HCEC 1CT (cell line): Measurements from ENCODE around the gene ARHGEF28.
A peak's percentile ranks its signal among the peaks of the same experiment; 100 is the strongest.

Experiments
- DNase-seq: peaks from one replicate; pipeline ENCODE4 v3.0.0-alpha.2; 2017

Gene ARHGEF28

GRCh38 chr5:73663161-73663859 lies 37.3 kb downstream of the ARHGEF28 start:
- no peak for DNase-seq

- DNase-seq = no peak
These were observed 37.9 kb downstream of the ARHGEF28 start for GRCh38 chr5:73663860-73664240.

DNA sequence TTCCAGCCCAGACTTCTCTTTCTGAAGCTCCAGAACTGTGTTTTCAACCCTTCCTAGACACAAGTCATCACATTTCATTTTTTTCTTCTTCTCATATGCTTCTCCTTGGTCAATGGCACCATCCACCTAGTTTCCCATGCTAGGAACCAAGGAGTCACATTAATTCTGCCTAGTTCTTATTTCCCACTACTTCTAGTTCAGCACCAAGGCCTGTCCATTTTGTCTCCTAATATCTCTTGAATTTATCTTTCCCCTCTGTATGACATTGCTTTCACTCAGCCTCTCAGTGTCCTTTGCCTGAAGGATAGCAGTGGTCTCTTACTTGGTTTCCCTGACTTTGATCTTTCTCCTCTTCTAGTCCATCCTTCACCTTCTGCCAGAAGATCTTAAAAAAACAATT lies 38.8 kb downstream of the ARHGEF28 start:
- DNase-seq = no peak

GRCh38 chr5:73666891-73667290 lies 40.9 kb downstream of the ARHGEF28 start:
- DNase-seq = no peak

DNA sequence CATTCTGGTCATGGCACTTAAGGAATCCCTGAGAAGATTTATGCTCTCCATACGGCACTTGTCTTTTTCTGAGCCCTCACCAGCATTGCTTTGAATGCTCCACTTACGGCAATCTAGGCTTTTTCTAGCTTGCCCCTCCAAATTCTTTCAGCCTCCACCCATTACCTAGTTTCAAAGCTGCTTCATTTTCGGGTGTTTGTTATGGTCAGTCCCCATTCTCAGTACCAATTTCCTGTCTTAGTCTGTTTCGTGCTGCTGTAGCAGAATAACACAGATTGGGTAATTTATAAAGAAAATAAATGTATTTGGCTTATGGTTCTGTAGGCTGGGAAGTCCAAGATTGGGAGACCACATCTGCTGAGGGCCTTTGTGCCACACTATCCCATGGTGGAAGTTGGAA lies 42.0 kb downstream of the ARHGEF28 start:
- DNase-seq = no peak

DNA sequence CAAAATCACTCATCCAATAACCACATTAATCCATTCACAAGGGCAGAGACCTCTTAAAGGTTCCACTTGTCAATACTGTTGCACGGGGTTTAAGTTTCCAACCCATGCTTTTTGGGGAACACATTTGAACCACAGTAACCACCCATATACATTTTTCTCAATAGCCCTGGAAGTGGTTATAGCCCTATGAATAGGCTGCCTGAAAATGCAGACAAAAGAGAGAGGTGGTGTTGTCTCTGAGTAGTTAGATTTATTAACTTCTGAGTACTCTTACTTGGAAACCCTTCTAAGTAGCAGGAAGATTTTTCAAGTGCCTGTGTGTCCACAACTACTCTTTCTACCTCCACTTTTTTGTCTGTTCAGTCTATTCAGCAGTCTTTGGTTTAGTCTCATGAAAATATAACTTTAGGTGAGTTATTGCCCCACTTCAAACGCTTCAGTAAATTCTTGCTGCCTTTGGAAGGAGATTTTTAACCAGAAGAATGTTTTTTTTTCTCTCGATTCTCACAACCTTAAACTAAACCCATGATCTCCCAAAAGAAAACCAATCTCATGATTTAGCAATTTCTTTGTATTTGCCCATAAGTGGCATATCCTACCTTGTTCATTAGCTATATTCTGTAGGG lies 42.6 kb downstream of the ARHGEF28 start:
- DNase-seq = no peak

DNA sequence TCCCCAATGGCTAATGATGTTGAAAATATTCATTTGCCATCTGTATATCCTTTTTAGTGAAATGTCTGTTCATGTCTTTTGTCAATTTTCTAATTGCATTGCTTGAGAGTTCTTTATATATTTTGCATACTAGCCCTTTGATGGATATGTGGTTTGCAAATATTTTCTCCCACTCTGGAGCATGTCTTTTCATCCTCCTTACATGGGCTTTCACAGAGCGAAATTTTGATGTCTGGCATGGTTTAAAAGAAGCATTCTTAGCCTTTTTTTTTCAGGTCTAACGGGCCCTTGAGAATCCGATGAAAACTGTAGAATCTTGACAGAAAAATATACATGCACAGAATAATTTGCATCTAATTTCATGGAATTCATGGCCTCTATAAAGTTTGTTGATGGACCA lies 44.7 kb downstream of the ARHGEF28 start:
- no peak for DNase-seq

DNA sequence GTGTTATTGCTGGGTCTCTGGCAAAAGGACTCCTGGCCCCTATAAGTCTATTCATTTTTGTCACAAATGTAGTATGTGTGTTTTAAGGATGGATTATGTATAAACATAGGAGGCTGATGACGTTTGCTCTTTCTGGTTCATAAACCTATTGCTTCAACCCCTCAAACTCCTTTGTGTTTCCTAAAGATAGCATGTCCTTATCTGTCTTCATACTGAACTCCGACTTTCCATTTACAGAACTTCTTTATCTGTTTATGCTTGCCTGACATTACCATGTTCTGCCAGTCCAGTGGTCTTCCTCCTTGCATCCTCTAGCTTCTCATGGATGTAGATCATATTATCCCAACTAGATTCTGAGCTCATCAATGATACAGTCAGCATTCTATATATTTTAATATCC lies 46.1 kb downstream of the ARHGEF28 start:
- DNase-seq = no peak

- DNase-seq = peak; percentile 90
These were observed 47.2 kb downstream of the ARHGEF28 start for GRCh38 chr5:73673161-73673591.

GRCh38 chr5:73674669-73675004 lies 48.6 kb downstream of the ARHGEF28 start:
- DNase-seq = peak; percentile 36

DNA sequence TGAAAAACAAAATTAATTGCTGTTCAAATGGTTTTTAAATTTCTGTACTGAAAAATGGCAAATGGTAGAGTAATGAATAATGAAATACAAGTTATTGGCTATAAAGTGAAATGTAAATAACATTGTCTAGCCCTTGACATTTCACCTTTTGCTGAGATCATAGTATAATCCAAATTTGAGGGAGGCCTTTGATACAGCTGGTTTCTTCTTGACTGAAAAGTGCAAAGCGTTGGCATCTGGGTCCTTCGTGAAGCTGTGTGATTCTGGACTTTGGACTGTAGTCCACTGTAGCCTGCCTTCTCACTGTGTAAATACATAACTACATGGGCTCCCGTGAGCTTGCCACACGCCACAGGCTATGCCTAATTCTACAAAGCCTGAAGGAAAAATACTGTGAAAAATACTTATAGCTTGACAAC lies 52.3 kb downstream of the ARHGEF28 start:
- no peak for DNase-seq

DNA sequence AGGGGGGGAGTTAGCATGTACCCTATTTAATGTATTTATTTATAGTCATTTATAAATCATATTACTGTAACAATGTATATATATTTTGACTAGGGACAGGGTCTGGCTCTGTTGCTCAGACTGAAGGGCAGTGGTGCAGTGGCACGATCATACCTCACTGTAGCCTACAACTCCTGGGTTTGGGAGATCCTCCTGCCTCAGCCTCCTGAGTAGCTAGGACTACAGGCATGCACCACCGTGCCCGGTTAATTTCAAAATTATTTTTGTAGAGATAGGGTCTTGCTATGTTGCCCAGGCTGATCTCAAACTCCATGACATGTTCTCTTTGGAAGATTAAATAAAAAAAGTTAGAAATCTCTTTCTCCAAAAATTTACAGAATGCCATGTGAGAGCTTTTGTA lies 52.8 kb downstream of the ARHGEF28 start:
- DNase-seq = no peak

GRCh38 chr5:73682176-73682575 lies 56.2 kb downstream of the ARHGEF28 start:
- no peak for DNase-seq

GRCh38 chr5:73684691-73685090 lies 58.7 kb downstream of the ARHGEF28 start:
- DNase-seq = no peak

DNA sequence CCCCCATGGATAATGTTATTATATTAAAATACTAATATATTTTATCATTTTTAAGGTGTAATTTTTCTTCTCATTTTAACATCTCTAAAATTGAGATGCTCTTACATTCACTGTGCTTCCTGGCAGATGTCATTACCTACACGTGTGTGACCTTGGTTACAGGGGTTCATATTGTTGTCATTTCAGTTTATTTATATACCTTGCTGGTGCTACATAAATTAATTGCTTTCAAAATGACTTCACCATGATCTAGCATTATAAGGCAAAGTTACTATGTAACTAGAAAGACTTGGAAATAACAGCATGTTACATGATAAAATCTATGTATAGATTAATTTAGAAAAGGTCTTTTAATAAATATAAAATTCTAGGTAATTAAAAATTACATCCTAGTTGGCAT lies 60.9 kb downstream of the ARHGEF28 start:
- no peak for DNase-seq

- DNase-seq = no peak
These were observed 61.4 kb downstream of the ARHGEF28 start for GRCh38 chr5:73687357-73687756.

DNA sequence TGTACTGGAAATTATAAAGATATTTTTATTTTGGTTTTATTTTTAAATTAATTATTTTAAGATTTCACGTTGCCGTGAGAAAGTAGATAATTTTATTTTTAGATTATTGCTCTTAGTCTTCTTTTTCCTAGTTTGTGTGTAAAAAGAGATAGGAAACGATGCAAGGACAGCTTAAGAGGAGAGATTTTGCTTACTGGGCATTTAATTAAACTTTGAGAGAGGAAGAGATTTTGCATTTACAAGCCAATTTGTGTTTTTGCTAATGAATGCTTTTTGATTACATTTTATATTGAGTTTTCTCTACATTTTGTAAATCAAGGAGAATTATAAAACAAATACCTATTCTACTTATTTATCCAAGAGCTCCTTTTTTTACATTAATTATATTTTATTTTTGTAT lies 64.0 kb downstream of the ARHGEF28 start:
- DNase-seq = no peak

DNA sequence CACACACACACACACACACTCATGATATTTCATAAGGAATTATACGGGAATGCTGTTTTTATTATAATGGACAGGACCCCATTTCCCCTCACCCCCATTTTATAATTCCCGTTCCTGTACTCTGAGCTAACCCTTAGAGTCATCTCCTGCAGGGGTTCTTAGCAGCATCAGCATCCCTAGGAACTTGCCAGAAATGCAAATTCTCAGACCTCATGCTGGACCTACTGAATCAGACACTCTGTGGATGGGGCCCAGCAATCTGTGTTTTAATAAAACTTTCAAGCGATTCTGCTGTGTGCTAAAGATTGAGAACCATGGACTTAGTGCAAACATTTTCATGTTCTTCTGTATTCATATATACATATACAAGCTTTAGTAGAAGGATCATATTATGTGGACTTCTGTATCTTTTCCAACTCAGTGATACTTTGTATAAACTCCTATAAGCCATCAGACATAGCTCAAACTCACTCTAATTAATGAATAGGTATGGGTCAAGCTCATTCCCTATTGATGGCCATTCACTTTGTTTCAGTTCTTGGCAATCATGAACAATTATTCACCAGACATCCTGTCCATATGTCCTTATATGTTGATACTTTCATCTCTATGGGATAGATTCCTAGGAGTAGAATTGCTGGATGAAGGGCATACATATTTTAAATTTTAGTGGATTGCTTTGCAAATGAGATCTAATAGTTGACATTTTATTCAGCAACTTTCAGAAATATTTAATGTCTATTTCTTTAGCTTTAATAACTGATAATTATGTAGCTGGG lies 65.5 kb downstream of the ARHGEF28 start:
- DNase-seq = peak; percentile 53

- peak; percentile 91 for DNase-seq
These were observed 66.2 kb downstream of the ARHGEF28 start for GRCh38 chr5:73692166-73692640.

DNA sequence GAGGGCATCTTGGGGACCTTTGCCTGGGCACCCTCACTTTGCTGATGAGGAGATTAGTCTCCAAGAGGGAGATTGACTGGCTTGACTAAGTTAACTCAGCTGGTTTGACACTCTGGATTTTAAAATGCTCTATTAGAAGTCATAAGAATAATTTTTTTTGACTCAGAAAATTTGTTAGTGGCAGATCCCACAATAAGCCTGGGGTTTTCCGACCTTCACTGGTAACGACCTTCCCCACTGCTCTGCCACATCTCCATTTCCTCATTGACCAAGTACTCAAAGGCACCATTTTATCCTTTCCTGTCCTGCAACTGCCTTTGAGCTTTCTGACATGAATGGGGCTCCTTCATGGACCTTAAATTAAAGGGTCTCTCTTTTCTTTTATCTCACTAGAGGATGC lies 67.0 kb downstream of the ARHGEF28 start:
- DNase-seq = no peak

DNA sequence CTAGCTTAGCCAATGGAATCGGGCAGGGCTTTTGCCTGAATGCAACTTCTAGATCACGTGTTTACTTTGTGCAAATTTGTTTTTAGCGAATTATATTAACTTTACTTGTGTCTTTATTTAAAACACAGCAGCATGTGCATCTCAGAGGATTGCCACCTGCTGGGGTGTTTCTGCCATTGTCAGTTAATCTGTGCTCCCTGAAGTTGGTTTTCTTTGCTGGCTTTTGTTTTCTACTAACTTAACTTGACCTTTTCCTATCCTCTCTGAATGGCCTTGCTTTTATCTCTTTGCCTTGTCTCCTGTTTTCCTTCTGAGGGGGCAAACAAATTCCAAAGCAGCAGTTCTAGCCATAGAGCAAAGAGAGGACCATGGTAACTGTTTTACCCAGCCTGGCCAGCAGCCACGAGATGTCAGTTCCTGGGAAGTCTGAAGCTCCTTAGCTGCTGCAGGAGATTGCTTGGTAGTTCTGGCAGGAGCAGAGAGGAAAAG lies 67.6 kb downstream of the ARHGEF28 start:
- DNase-seq = peak; percentile 47

DNA sequence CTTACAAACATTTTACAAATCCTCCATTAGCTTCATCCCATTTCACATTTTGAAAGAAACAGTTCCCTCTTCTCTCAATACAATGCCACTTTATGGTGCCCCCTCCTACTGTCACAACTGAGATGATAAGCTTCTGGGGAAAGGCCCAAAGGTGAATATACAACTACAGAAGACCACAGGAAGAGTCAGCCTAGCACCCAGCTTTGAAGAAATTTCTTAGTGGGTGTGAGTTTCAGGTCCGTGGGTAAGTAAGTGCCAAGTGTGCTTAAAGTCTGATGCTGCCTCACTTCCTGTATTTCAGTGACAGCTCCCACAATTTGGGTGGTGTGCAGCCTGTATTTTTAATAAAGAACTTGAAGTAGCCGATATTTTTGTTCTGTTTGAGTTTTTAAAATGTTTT lies 68.1 kb downstream of the ARHGEF28 start:
- no peak for DNase-seq

DNA sequence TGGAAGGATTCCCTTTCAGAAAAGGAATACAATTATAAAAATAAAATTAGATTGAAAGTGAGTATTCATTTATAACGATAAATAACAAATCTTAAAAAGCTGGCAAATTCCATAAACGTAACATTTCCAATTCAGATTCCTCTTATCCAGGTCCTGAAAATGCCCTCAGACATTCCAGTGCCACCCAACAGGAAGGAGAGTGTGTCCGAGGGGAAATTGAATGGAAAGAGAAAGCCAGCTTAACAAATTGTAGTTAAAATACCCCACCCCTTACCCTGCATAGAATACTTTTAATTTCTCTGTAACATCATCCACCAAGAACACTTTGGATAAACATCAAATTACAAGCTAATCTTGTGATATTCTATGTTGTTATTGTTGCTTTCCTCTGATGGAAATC lies 72.0 kb downstream of the ARHGEF28 start:
- no peak for DNase-seq

DNA sequence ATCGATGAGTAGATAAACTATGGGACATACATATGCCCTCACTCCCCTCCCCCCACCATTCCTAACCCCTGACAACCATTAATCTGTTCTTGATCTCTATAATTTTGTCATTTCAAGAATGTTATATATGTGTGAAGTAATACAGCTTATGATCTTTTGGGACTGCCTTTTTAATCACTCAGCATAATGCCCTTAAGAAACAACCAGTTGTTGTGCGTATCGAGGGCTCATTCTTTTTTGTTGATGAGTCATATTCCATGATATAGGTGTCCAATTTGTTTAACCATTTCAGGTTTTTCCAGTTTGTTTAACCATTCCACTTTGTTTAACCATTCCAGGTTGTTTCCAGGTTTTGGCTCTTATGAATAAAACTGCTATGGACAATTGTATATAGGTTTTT lies 75.6 kb downstream of the ARHGEF28 start:
- peak; percentile 40 for DNase-seq
